ENCODE results near the gene C1orf74. TPM values are rescaled to one million over a fixed set of nuclear protein-coding genes. Genes with fewer than 3 reads are reported as not detected.
A peak's percentile ranks its signal among the peaks of the same experiment; 100 is the strongest.

C1orf74 gene
- total RNA-seq, 1 donor: 3.6 TPM

GRCh38 chr1:209741193-209741592 is 43.2 kb downstream of the C1orf74 start:
- H3K4me3 ChIP-seq (ENCODE audit: low read depth, low read length): no peak overlapping the region
- DNase-seq (ENCODE audit: low read depth): no peak
- TF ChIP-seq CTCF (IDR thresholded peaks at IDR 0.05; ENCODE audit: insufficient read depth, low read length): no peak

- no peak for DNase-seq (ENCODE audit: low read depth)
- no peak for TF ChIP-seq CTCF (IDR thresholded peaks at IDR 0.05; ENCODE audit: insufficient read depth, low read length)
Observed at GRCh38 chr1:209738270-209738669, 46.1 kb downstream of the C1orf74 start.

GRCh38 chr1:209737118-209737505 is 47.2 kb downstream of the C1orf74 start:
- no peak for TF ChIP-seq CTCF (IDR thresholded peaks at IDR 0.05; ENCODE audit: insufficient read depth, low read length)
- no peak for DNase-seq (ENCODE audit: low read depth)
- no peak overlapping the region for H3K4me3 ChIP-seq (ENCODE audit: low read depth, low read length)

More at GRCh38 chr1:209738270-209738669, 46.1 kb downstream of the C1orf74 start:
- no peak overlapping the region for H3K4me3 ChIP-seq (ENCODE audit: low read depth, low read length)

- no peak for TF ChIP-seq CTCF (IDR thresholded peaks at IDR 0.05; ENCODE audit: insufficient read depth, low read length)
- DNase-seq (ENCODE audit: low read depth): peak; percentile 23
- H3K4me3 ChIP-seq (ENCODE audit: low read depth, low read length): no peak overlapping the region
Observed at GRCh38 chr1:209736490-209737117, 47.8 kb downstream of the C1orf74 start.

GRCh38 chr1:209733409-209734192 is 50.8 kb downstream of the C1orf74 start:
- no peak for TF ChIP-seq CTCF (IDR thresholded peaks at IDR 0.05; ENCODE audit: insufficient read depth, low read length)
- no peak overlapping the region for H3K4me3 ChIP-seq (ENCODE audit: low read depth, low read length)
- peak; percentile 52 for DNase-seq (ENCODE audit: low read depth)

- no peak for DNase-seq (ENCODE audit: low read depth)
- no peak for TF ChIP-seq CTCF (IDR thresholded peaks at IDR 0.05; ENCODE audit: insufficient read depth, low read length)
- H3K4me3 ChIP-seq (ENCODE audit: low read depth, low read length): no peak overlapping the region
Observed at GRCh38 chr1:209732725-209733124, 51.6 kb downstream of the C1orf74 start.
